Measurements from ENCODE around the gene NCOA3.

Gene NCOA3

DNA sequence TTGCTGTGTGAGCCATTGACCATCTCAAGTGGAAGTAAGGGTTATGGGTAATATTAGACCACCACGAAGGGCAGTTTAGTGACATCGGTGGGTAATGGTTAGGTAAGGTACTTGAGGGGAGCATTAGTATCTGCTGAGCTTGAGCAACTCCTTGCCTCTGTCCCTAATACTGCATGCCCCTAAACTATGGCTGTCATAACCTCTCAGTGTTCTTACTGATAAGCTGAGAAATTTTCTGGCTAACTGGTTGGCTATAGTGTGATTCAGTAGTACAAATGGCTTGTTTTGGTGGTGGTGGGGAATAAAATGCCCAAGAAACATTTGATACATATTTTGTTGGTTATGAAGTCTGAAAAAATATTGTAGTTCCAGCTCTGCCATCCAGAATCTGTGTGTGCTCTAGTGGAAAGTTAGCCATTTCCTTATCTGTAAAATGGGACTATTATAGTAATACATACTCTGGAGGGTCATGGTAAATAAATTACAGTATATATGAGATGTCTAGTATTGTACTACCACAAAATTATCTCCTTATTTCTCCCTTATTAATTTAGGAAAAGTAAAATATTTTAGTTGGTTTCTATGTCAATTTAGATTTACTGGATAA is 113.1 kb downstream of the NCOA3 start:
- TF ChIP-seq, protein P1, sequence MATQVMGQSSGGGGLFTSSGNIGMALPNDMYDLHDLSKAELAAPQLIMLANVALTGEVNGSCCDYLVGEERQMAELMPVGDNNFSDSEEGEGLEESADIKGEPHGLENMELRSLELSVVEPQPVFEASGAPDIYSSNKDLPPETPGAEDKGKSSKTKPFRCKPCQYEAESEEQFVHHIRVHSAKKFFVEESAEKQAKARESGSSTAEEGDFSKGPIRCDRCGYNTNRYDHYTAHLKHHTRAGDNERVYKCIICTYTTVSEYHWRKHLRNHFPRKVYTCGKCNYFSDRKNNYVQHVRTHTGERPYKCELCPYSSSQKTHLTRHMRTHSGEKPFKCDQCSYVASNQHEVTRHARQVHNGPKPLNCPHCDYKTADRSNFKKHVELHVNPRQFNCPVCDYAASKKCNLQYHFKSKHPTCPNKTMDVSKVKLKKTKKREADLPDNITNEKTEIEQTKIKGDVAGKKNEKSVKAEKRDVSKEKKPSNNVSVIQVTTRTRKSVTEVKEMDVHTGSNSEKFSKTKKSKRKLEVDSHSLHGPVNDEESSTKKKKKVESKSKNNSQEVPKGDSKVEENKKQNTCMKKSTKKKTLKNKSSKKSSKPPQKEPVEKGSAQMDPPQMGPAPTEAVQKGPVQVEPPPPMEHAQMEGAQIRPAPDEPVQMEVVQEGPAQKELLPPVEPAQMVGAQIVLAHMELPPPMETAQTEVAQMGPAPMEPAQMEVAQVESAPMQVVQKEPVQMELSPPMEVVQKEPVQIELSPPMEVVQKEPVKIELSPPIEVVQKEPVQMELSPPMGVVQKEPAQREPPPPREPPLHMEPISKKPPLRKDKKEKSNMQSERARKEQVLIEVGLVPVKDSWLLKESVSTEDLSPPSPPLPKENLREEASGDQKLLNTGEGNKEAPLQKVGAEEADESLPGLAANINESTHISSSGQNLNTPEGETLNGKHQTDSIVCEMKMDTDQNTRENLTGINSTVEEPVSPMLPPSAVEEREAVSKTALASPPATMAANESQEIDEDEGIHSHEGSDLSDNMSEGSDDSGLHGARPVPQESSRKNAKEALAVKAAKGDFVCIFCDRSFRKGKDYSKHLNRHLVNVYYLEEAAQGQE (IDR thresholded peaks at IDR 0.05; ENCODE audit: low read depth): no peak
- TF ChIP-seq ZBTB7A (IDR thresholded peaks at IDR 0.05; ENCODE audit: low read depth) (no peak), FOXM1 (IDR thresholded peaks at IDR 0.05; ENCODE audit: borderline replicate concordance, low read depth) (no peak), TCF12 (IDR thresholded peaks at IDR 0.05; ENCODE audit: low read depth) (no peak), EP300 (IDR thresholded peaks at IDR 0.05; ENCODE audit: borderline replicate concordance) (no peak), EGR1 (IDR thresholded peaks at IDR 0.05) (no peak), TAF1 (IDR thresholded peaks at IDR 0.05; ENCODE audit: low read depth) (no peak)

DNA sequence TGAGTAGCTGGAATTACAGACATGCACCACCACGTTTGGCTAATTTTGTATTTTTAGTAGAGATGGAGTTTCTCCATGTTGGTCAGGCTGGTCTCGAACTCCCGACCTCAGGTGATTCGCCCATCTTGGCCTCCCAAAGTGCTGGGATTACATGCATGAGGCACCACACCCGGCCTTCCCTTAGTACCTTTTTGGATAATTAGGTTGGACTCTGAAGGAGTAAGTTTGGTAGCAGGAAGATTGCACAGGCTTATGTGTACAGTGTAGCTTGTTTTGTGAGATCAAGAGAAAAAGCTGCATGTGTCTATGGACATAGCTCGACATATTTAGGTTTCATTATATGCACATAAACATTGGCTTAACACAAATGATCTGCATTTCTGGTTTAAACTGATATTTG is 116.8 kb downstream of the NCOA3 start:
- TF ChIP-seq, protein P2, sequence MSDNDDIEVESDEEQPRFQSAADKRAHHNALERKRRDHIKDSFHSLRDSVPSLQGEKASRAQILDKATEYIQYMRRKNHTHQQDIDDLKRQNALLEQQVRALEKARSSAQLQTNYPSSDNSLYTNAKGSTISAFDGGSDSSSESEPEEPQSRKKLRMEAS (IDR thresholded peaks at IDR 0.05): no peak
- TF ChIP-seq TCF12 (IDR thresholded peaks at IDR 0.05; ENCODE audit: low read depth) (no peak), YY1 (IDR thresholded peaks at IDR 0.05; ENCODE audit: low read depth) (no peak), CEBPB (IDR thresholded peaks at IDR 0.05) (no peak), NFIC (IDR thresholded peaks at IDR 0.05) (no peak), EP300 (IDR thresholded peaks at IDR 0.05; ENCODE audit: borderline replicate concordance) (no peak), TAF1 (IDR thresholded peaks at IDR 0.05; ENCODE audit: low read depth) (no peak), RAD21 (IDR thresholded peaks at IDR 0.05; ENCODE audit: low read depth) (no peak), CREB1 (IDR thresholded peaks at IDR 0.05; ENCODE audit: low read depth) (no peak), EGR1 (IDR thresholded peaks at IDR 0.05) (no peak), FOXM1 (IDR thresholded peaks at IDR 0.05; ENCODE audit: borderline replicate concordance, low read depth) (no peak), ZBTB7A (IDR thresholded peaks at IDR 0.05; ENCODE audit: low read depth) (no peak), TEAD4 (IDR thresholded peaks at IDR 0.05) (no peak)
- TF ChIP-seq, protein P1 (IDR thresholded peaks at IDR 0.05; ENCODE audit: low read depth): no peak
- TF ChIP-seq, protein P3, sequence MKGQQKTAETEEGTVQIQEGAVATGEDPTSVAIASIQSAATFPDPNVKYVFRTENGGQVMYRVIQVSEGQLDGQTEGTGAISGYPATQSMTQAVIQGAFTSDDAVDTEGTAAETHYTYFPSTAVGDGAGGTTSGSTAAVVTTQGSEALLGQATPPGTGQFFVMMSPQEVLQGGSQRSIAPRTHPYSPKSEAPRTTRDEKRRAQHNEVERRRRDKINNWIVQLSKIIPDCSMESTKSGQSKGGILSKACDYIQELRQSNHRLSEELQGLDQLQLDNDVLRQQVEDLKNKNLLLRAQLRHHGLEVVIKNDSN (IDR thresholded peaks at IDR 0.05): no peak

DNA sequence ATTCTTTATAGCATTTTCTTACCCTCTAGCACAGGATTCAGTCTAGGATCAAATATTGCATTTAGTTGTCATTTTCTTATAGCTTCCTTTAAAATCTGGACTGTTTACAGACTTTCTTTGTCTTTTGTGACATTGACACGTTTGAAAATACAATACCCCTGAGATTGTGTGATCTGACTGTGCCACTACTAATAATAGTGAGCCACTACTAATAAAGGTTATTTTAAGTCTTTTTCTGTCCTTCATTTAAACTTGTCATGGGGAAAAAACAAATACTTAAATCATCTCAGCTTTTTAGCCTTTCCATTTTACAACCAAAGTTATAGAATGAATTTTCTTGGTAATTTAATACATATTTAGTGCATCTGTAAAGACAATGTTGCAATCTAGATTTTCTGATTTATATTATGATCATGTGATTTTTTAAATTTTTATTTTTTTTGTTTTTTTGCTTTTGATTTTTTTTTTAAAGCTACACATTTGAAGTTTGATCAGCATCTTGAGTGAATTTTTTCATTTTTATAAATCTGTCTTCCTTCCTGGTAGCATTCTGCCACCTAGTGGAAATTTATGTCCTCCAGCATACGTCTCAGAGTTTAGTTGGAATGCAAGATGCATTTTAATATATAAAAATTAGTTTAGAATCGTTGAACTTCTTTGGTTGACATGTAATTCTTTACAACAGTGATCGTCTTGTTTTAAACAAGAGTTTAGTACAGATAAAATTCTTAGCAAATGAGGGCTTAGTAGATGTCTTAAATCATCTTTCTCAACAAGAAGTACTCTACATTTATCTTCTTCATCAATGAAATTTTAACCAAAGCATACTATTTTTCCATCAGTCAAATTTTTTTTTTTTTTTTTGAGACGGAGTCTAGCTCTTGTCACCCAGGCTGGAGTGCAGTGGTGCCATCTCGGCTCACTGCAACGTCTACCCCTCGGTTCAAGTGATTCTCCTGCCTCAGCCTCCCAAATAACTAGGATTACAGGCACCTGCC is 119.4 kb downstream of the NCOA3 start:
- TF ChIP-seq NFIC (IDR thresholded peaks at IDR 0.05): no peak
- TF ChIP-seq RAD21 (IDR thresholded peaks at IDR 0.05; ENCODE audit: low read depth): peak; percentile 87
- no peak for TF ChIP-seq YY1 (IDR thresholded peaks at IDR 0.05; ENCODE audit: low read depth)
- TF ChIP-seq CREB1 (IDR thresholded peaks at IDR 0.05; ENCODE audit: low read depth): no peak
- no peak for TF ChIP-seq FOXM1 (IDR thresholded peaks at IDR 0.05; ENCODE audit: borderline replicate concordance, low read depth)

DNA sequence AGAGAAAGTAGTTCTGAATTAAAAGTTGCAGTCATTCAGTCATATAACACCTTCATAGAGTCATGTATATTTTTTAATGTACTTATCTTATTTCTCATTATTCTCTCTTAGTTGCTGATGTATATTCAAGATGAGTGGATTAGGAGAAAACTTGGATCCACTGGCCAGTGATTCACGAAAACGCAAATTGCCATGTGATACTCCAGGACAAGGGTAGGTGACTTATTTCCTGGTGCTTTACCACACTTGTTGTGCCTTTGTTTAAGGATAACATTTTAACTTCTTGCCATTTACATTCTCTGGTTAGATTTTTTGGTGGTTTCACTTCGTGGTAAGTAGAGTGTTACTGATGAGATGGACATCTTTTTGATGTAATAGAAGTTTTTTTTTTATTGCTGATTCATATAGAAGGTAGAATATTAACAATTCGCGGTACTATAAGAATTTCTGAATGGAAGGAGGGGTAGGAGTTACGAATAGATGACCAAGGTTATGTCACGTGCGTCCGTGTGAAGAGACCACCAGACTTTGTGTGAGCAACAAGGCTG is 120.5 kb downstream of the NCOA3 start:
- TF ChIP-seq RAD21 (IDR thresholded peaks at IDR 0.05; ENCODE audit: low read depth): no peak
- no peak for TF ChIP-seq FOXM1 (IDR thresholded peaks at IDR 0.05; ENCODE audit: borderline replicate concordance, low read depth)
- TF ChIP-seq YY1 (IDR thresholded peaks at IDR 0.05; ENCODE audit: low read depth): no peak
- TF ChIP-seq TCF12 (IDR thresholded peaks at IDR 0.05; ENCODE audit: low read depth): no peak
- no peak for TF ChIP-seq ZBTB7A (IDR thresholded peaks at IDR 0.05; ENCODE audit: low read depth)
- TF ChIP-seq, protein P3 (IDR thresholded peaks at IDR 0.05): no peak
- TF ChIP-seq EGR1 (IDR thresholded peaks at IDR 0.05): no peak
- TF ChIP-seq, protein P2 (IDR thresholded peaks at IDR 0.05): no peak
- TF ChIP-seq TAF1 (IDR thresholded peaks at IDR 0.05; ENCODE audit: low read depth): no peak
- no peak for TF ChIP-seq TEAD4 (IDR thresholded peaks at IDR 0.05)
- TF ChIP-seq NFIC (IDR thresholded peaks at IDR 0.05): no peak
- TF ChIP-seq, protein P1 (IDR thresholded peaks at IDR 0.05; ENCODE audit: low read depth): no peak
- TF ChIP-seq CREB1 (IDR thresholded peaks at IDR 0.05; ENCODE audit: low read depth): no peak
- no peak for TF ChIP-seq EP300 (IDR thresholded peaks at IDR 0.05; ENCODE audit: borderline replicate concordance)
- TF ChIP-seq CEBPB (IDR thresholded peaks at IDR 0.05): no peak

Measured in Ishikawa (cell line).